ENCODE results near the gene PSG6.
"Not testable (repeated sequence)": the region's sequence is repeated elsewhere in the genome, so short reads cannot be mapped to it uniquely, and the experiment has no call there.

The PSG6 gene

DNA sequence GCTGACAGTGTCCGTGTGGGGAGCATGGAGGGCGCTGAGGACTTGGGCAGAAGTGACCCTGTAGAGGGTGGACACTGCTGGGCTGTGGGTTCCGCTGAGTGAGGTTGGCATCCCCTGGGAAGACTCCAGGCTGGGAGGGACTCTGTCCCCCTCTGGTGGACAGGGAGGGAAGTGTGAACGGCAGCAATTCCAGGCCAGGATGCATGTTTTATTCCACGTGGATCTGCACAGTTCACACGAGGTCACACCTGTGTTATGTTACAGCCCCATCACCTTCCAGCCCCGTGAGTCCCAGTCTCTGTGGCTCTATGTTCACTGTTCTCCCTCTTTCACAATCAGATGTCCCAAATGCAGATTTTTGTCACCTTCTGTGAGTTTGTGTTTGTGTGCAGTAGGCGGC lies 36.4 kb downstream of the PSG6 start:
- not testable (repeated sequence) for H3K4me3 ChIP-seq (ENCODE audit: low read length, poor library complexity, severe bottlenecking); H3K36me3 ChIP-seq (ENCODE audit: insufficient read depth, low read length); H3K79me2 ChIP-seq (ENCODE audit: insufficient read depth, low read length); H3F3A ChIP-seq (ENCODE audit: low read depth); H4K20me1 ChIP-seq (ENCODE audit: insufficient read depth, low read length, poor library complexity, severe bottlenecking); H2AFZ ChIP-seq (ENCODE audit: low read length); H3K9me3 ChIP-seq (ENCODE audit: insufficient read depth, low read depth, low read length); H3K4me2 ChIP-seq (ENCODE audit: low read depth, low read length, poor library complexity, severe bottlenecking); H3K9me2 ChIP-seq (replicated peaks; ENCODE audit: low read depth, low read length); H3K27me3 ChIP-seq (ENCODE audit: insufficient read depth, low read length, poor library complexity, severe bottlenecking); H3K4me1 ChIP-seq (ENCODE audit: insufficient read depth, low read length, poor library complexity, severe bottlenecking); H3K9ac ChIP-seq (ENCODE audit: low read depth, low read length, poor library complexity, severe bottlenecking)
- TF ChIP-seq, protein P1, sequence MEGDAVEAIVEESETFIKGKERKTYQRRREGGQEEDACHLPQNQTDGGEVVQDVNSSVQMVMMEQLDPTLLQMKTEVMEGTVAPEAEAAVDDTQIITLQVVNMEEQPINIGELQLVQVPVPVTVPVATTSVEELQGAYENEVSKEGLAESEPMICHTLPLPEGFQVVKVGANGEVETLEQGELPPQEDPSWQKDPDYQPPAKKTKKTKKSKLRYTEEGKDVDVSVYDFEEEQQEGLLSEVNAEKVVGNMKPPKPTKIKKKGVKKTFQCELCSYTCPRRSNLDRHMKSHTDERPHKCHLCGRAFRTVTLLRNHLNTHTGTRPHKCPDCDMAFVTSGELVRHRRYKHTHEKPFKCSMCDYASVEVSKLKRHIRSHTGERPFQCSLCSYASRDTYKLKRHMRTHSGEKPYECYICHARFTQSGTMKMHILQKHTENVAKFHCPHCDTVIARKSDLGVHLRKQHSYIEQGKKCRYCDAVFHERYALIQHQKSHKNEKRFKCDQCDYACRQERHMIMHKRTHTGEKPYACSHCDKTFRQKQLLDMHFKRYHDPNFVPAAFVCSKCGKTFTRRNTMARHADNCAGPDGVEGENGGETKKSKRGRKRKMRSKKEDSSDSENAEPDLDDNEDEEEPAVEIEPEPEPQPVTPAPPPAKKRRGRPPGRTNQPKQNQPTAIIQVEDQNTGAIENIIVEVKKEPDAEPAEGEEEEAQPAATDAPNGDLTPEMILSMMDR (conservative IDR thresholded peaks at IDR 0.05; ENCODE audit: low read length) = peak; percentile 51

DNA sequence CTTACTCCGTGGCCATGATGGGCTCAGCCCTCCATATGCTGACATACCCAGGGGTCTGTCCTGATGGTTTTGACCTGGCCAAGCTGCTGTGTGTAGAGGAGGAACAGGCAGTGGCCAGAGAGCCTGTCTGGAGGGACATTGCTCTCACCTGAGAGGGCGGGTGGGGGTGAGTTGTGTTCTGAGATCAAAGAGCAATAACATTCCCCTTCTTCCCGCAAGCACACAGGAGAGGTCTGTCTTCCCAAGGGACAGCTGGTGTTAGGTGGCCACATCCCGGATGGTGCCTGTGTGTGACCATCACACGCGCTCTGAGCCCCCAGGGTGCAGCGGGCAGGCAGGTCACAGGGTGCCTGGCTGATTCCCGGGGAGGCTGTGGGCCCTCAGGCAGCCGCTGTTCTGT lies 37.1 kb downstream of the PSG6 start:
- H4K20me1 ChIP-seq (ENCODE audit: insufficient read depth, low read length, poor library complexity, severe bottlenecking); H3F3A ChIP-seq (ENCODE audit: low read depth); H3K27me3 ChIP-seq (ENCODE audit: insufficient read depth, low read length, poor library complexity, severe bottlenecking); H3K9me3 ChIP-seq (ENCODE audit: insufficient read depth, low read depth, low read length); H3K36me3 ChIP-seq (ENCODE audit: insufficient read depth, low read length); H3K79me2 ChIP-seq (ENCODE audit: insufficient read depth, low read length); H3K4me2 ChIP-seq (ENCODE audit: low read depth, low read length, poor library complexity, severe bottlenecking); H3K9me2 ChIP-seq (replicated peaks; ENCODE audit: low read depth, low read length); H3K4me3 ChIP-seq (ENCODE audit: low read length, poor library complexity, severe bottlenecking); H3K4me1 ChIP-seq (ENCODE audit: insufficient read depth, low read length, poor library complexity, severe bottlenecking); H3K9ac ChIP-seq (ENCODE audit: low read depth, low read length, poor library complexity, severe bottlenecking); H2AFZ ChIP-seq (ENCODE audit: low read length): not testable (repeated sequence)

DNA sequence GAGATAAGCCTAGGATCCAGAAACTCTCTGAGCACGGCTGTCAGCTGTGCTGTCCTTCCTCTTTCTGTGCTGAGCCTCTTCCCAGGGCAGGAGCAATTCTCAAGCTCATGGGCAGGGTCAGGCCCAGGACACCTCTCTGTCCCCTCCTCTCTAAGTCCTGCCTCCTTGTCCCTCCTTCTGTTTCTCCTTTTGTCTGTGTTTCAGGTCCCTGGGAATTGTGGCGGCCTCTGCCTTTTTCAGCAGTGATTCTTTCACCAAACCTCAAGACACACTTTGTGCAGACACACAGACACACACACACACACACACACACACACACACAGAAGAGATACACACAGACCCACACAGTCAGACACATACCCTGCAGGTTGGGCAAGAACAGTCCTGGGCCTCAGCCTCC lies 38.1 kb downstream of the PSG6 start, which contains the start of gene PSG1:
Gene PSG1, minus strand, starts transcription at position 101 of the 400 bp plus-strand sequence. CDS start 132 bp downstream, outside the sequence.
- TF ChIP-seq, protein P1 (conservative IDR thresholded peaks at IDR 0.05; ENCODE audit: low read length) = no peak
- no peak for TF ChIP-seq EZH2phosphoT487 (IDR thresholded peaks at IDR 0.05; ENCODE audit: borderline replicate concordance)
- H3K4me2 ChIP-seq (ENCODE audit: low read depth, low read length, poor library complexity, severe bottlenecking) = no peak within 1 kb of the TSS
- no peaks in the 10 kb centered on the region for H3K9me2 ChIP-seq (replicated peaks; ENCODE audit: low read depth, low read length)
- no peaks in the 10 kb centered on the region for H4K20me1 ChIP-seq (ENCODE audit: insufficient read depth, low read length, poor library complexity, severe bottlenecking)
- no peaks in the 10 kb centered on the region for H3K27me3 ChIP-seq (ENCODE audit: insufficient read depth, low read length, poor library complexity, severe bottlenecking)
- no peaks in the 10 kb centered on the region for H3K36me3 ChIP-seq (ENCODE audit: insufficient read depth, low read length)
- H3K9me3 ChIP-seq (ENCODE audit: insufficient read depth, low read depth, low read length) = no peaks in the 10 kb centered on the region
- no peak within 1 kb of the TSS for H3K4me3 ChIP-seq (ENCODE audit: low read length, poor library complexity, severe bottlenecking)
- no peak within 1 kb of the TSS for H3K9ac ChIP-seq (ENCODE audit: low read depth, low read length, poor library complexity, severe bottlenecking)
- no peak within 1 kb of the TSS for H2AFZ ChIP-seq (ENCODE audit: low read length)
- no peaks in the 10 kb centered on the region for H3F3A ChIP-seq (ENCODE audit: low read depth)
- no peaks in the 10 kb centered on the region for H3K4me1 ChIP-seq (ENCODE audit: insufficient read depth, low read length, poor library complexity, severe bottlenecking)
- H3K79me2 ChIP-seq (ENCODE audit: insufficient read depth, low read length) = no peaks in the 10 kb centered on the region

DNA sequence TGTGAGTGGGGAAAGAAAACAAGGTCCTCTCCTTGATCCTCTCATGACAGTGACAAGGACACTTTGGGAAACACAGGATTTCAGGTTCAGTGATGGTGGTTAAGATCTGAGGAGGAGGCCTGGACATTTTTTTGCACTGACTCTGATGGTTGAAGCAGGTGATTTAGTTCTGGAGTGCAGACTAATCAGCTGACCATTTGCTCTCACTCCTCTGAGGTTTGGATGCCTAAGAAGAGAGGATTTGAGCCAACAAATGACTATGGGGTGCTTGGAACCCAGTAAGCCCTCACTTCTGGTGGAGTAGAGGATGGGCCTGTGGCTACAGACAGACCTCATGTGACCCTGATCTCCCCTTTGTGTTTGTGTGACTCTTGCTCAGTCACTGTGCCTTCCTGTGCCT lies 41.1 kb downstream of the PSG6 start:
- H3K9me2 ChIP-seq (replicated peaks; ENCODE audit: low read depth, low read length); H3K4me2 ChIP-seq (ENCODE audit: low read depth, low read length, poor library complexity, severe bottlenecking): not testable (repeated sequence)

DNA sequence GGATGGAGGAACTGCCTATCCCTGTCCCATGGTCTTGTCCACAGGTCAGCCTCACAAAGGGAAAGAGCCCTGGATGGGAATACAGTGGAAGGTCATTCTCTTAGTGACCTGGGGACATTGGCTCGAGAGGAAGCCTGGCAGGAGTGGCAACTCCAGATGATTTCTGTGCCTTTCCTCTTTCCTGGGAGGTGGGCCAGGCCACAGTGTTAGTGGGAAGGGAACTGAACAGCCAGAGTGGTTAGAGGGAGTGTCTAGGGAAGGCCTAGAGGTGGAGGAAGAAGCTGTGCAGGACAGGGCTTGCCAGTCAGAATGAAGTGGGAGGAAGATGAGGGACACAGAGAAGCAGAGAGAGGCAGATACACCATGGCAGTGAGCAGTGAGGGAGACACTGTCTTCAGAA lies 41.8 kb downstream of the PSG6 start:
- H4K20me1 ChIP-seq (ENCODE audit: insufficient read depth, low read length, poor library complexity, severe bottlenecking); H3K27me3 ChIP-seq (ENCODE audit: insufficient read depth, low read length, poor library complexity, severe bottlenecking); H3K9ac ChIP-seq (ENCODE audit: low read depth, low read length, poor library complexity, severe bottlenecking); H3K9me2 ChIP-seq (replicated peaks; ENCODE audit: low read depth, low read length); H3K4me2 ChIP-seq (ENCODE audit: low read depth, low read length, poor library complexity, severe bottlenecking); H3K36me3 ChIP-seq (ENCODE audit: insufficient read depth, low read length); H3K4me1 ChIP-seq (ENCODE audit: insufficient read depth, low read length, poor library complexity, severe bottlenecking); H3K9me3 ChIP-seq (ENCODE audit: insufficient read depth, low read depth, low read length); H3F3A ChIP-seq (ENCODE audit: low read depth); H2AFZ ChIP-seq (ENCODE audit: low read length); H3K79me2 ChIP-seq (ENCODE audit: insufficient read depth, low read length); H3K4me3 ChIP-seq (ENCODE audit: low read length, poor library complexity, severe bottlenecking): not testable (repeated sequence)

More for the DNA sequence above, 41.1 kb downstream of the PSG6 start:
- not testable (repeated sequence) for H3K4me3 ChIP-seq (ENCODE audit: low read length, poor library complexity, severe bottlenecking); H2AFZ ChIP-seq (ENCODE audit: low read length); H3K27me3 ChIP-seq (ENCODE audit: insufficient read depth, low read length, poor library complexity, severe bottlenecking); H3K36me3 ChIP-seq (ENCODE audit: insufficient read depth, low read length); H3F3A ChIP-seq (ENCODE audit: low read depth); H3K9me3 ChIP-seq (ENCODE audit: insufficient read depth, low read depth, low read length); H3K9ac ChIP-seq (ENCODE audit: low read depth, low read length, poor library complexity, severe bottlenecking); H4K20me1 ChIP-seq (ENCODE audit: insufficient read depth, low read length, poor library complexity, severe bottlenecking); H3K4me1 ChIP-seq (ENCODE audit: insufficient read depth, low read length, poor library complexity, severe bottlenecking); H3K79me2 ChIP-seq (ENCODE audit: insufficient read depth, low read length)

DNA sequence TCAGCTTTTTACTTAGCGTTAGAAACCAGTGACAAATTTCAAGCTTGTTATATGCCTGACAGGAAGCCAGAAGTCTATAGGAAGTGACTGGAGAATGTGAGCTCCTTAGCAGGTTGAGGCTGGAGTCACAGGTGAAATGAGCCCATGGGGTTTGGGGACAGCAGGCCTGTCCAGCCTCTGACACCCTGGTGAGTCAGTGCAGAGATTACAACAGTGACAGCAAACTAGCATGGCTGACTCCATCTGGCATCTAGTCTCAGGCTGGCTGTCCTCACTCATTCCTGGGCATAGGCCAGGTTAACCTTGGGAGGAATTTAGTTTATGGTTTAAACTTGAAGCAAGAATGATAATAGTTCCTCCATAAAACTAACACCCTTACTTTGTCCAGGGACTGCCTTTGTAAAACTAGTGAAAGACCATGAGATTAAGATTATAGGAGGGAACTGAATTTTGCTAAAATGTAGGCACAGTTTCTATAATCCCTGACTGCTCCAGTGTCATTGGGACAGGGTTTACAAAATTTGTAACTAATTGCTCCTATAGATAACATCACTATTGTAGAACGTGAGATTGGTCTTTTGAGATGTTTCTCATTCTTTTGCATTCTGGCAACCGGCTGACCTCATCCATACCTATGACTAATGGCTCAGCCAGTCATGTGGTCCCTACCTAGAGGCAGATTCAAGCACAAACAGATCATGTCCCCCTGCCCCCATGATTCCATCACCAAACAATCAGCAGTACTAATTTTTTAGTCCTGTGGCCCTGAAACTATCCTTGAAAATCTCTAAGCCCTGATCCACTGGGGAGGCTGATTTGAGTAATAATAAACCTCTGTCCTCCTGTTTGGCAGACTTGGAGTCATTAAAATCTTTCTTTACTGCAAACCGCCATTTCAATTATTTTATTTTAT lies 42.5 kb downstream of the PSG6 start:
- H3K79me2 ChIP-seq (ENCODE audit: insufficient read depth, low read length); H3K4me2 ChIP-seq (ENCODE audit: low read depth, low read length, poor library complexity, severe bottlenecking); H3K36me3 ChIP-seq (ENCODE audit: insufficient read depth, low read length); H3K9me3 ChIP-seq (ENCODE audit: insufficient read depth, low read depth, low read length); H3K27me3 ChIP-seq (ENCODE audit: insufficient read depth, low read length, poor library complexity, severe bottlenecking); H3K9ac ChIP-seq (ENCODE audit: low read depth, low read length, poor library complexity, severe bottlenecking); H3F3A ChIP-seq (ENCODE audit: low read depth); H3K9me2 ChIP-seq (replicated peaks; ENCODE audit: low read depth, low read length); H3K4me3 ChIP-seq (ENCODE audit: low read length, poor library complexity, severe bottlenecking); H4K20me1 ChIP-seq (ENCODE audit: insufficient read depth, low read length, poor library complexity, severe bottlenecking); H2AFZ ChIP-seq (ENCODE audit: low read length); H3K4me1 ChIP-seq (ENCODE audit: insufficient read depth, low read length, poor library complexity, severe bottlenecking): not testable (repeated sequence)

Measured in Loucy (cell line).